Measurements from ENCODE around the gene ZNF32.

The ZNF32 gene

DNA sequence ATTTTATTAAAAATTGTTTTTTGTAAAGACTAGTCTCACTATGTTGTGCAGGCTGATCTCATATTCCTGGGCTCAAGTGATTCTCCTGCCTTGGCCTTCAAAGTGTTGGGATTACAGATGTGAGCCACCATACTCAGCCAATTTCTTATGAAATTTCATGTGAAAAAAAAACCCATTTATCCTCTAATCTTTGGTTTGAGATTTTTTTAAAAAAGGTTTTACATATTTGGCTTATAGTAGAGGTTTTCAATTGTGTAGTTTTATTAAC, 35.5 kb upstream of the ZNF32 start:
- Histone ChIP-seq H3K4ac (ENCODE audit: low read depth in 1 of 2, low read length in 2 of 2) (no peak overlapping the region), H3K79me1 (replicated peaks; ENCODE audit: low read length, poor library complexity, severe bottlenecking) (no peaks in the 10 kb centered on the region), H2AK5ac (ENCODE audit: low read length, severe bottlenecking) (no peak overlapping the region), H2BK120ac (ENCODE audit: low read depth, low read length) (no peak overlapping the region), H2BK12ac (ENCODE audit: low read length in 2 of 2) (no peak overlapping the region), H3K27me3 (ENCODE audit: control insufficient read depth in 1 of 2, insufficient read depth in 1 of 2, low read length in 2 of 2) (peaks cover 3 to 4% of the 10 kb centered on the region in 2 experiments), H3K27ac (ENCODE audit: low read length, poor library complexity, severe bottlenecking) (no peak overlapping the region), H4K91ac (ENCODE audit: low read length) (no peak overlapping the region), H3K4me1 (ENCODE audit: control insufficient read depth, insufficient read depth, low read depth, low read length) (peaks cover under 1% of the 10 kb centered on the region), H3K4me3 (ENCODE audit: insufficient read depth in 1 of 2, low read depth in 1 of 2, low read length in 2 of 2) (no peak overlapping the region), H2BK5ac (ENCODE audit: low read depth, low read length, poor library complexity, severe bottlenecking) (no peak overlapping the region), H4K8ac (ENCODE audit: low read length) (no peak overlapping the region), H3K9ac (ENCODE audit: low read length) (no peak overlapping the region), H2BK15ac (ENCODE audit: low read depth, poor library complexity, severe bottlenecking) (no peak overlapping the region), H3K4me2 (ENCODE audit: low read length, poor library complexity, severe bottlenecking) (no peak overlapping the region), H3K14ac (ENCODE audit: low read length in 2 of 2) (no peak overlapping the region), H3K9me3 (ENCODE audit: control insufficient read depth, low read length) (no peaks in the 10 kb centered on the region), H2AFZ (ENCODE audit: low read depth, low read length) (no peak overlapping the region), H3K18ac (ENCODE audit: low read depth in 1 of 2, low read length in 2 of 2) (no peak overlapping the region), H3K36me3 (ENCODE audit: control insufficient read depth in 1 of 2, insufficient read depth in 2 of 2, low read depth in 1 of 2, low read length in 2 of 2) (no peaks in the 10 kb centered on the region), H3K23ac (ENCODE audit: low read length in 2 of 2) (no peak overlapping the region)
- no peak for DNase-seq

DNA sequence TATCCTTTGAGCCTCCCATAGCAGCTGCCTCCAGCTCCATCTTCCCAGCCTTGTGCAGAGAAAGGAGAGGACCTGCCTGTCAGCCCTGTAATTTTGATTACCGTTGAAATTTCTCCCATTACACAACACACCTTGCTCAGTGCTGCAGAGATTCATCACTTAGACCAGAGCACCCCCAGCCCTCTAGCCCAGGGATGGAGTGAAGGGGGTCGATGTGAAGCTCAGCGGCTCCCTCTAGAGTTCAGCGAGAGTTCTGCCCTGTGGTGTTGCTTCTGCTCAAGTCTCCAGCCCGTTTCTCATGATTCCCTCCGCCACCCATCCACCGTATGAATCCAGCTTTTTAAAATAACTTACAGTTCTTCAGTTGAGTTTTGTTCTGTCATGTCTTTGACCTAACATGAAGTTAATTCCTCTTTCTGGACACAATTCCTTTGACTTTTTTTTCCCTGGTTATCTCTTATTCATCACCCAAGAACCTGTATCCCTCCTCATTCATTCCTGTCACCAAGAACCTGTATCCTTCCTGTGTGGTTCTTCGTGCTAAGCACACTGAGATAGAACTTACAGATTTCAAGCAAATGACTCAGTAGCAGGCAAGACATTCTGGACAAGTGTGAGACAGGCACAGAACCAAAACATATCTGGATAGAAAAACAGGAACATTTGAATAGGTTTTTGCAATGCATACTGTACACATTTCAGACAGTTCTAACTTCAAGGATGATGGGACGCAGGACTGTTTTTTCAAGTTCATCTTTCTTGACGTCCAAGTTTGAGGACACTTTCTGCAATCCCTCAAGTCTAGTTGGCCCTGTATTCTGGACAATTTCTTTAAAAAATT, 35.0 kb upstream of the ZNF32 start:
- Histone ChIP-seq H3K4me1 (ENCODE audit: control insufficient read depth, insufficient read depth, low read depth, low read length) (no peaks in the 10 kb centered on the region), H3K9me3 (ENCODE audit: control insufficient read depth, low read length) (no peaks in the 10 kb centered on the region), H3K4ac (ENCODE audit: low read depth in 1 of 2, low read length in 2 of 2) (no peak overlapping the region), H2BK15ac (ENCODE audit: low read depth, poor library complexity, severe bottlenecking) (no peak overlapping the region), H3K18ac (ENCODE audit: low read depth in 1 of 2, low read length in 2 of 2) (no peak overlapping the region), H4K8ac (ENCODE audit: low read length) (no peak overlapping the region), H3K79me1 (replicated peaks; ENCODE audit: low read length, poor library complexity, severe bottlenecking) (no peaks in the 10 kb centered on the region), H2BK12ac (ENCODE audit: low read length in 2 of 2) (peak overlapping the region in 1 of 2 experiments; percentile 47), H3K9ac (ENCODE audit: low read length) (no peak overlapping the region), H3K23ac (ENCODE audit: low read length in 2 of 2) (no peak overlapping the region), H3K4me2 (ENCODE audit: low read length, poor library complexity, severe bottlenecking) (no peak overlapping the region), H2AK5ac (ENCODE audit: low read length, severe bottlenecking) (no peak overlapping the region), H3K27me3 (ENCODE audit: control insufficient read depth in 1 of 2, insufficient read depth in 1 of 2, low read length in 2 of 2) (peaks cover 3 to 4% of the 10 kb centered on the region in 2 experiments), H3K14ac (ENCODE audit: low read length in 2 of 2) (no peak overlapping the region), H3K36me3 (ENCODE audit: control insufficient read depth in 1 of 2, insufficient read depth in 2 of 2, low read depth in 1 of 2, low read length in 2 of 2) (no peaks in the 10 kb centered on the region), H2AFZ (ENCODE audit: low read depth, low read length) (no peak overlapping the region), H2BK5ac (ENCODE audit: low read depth, low read length, poor library complexity, severe bottlenecking) (no peak overlapping the region), H4K91ac (ENCODE audit: low read length) (no peak overlapping the region), H3K4me3 (ENCODE audit: insufficient read depth in 1 of 2, low read depth in 1 of 2, low read length in 2 of 2) (no peak overlapping the region), H2BK120ac (ENCODE audit: low read depth, low read length) (no peak overlapping the region), H3K27ac (ENCODE audit: low read length, poor library complexity, severe bottlenecking) (no peak overlapping the region)
- DNase-seq = peak; percentile 25
- WGBS = 52% methylated on average over 9 of the region's 10 CpGs

DNA sequence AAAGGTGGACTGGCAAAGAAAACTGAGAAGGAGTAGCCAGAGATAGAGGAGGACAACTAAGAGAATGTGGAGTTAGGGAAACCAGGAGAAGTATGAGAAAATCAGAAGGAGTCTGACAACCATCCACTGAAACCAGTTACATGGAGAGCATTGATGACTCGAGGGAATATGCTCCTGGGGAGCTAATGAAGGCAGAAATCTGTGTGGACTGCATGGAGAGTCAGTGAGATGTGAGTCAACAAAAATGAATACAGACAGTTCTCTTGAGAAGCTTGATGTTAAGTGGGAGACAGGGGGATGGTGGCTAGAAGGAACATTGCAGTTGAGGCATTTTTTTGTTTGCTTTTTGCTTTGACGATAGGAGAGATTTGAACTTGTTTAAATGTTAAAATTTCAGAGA, 34.3 kb upstream of the ZNF32 start:
- Histone ChIP-seq H3K9ac (ENCODE audit: low read length) (no peak overlapping the region), H2BK120ac (ENCODE audit: low read depth, low read length) (no peak overlapping the region), H3K4me3 (ENCODE audit: insufficient read depth in 1 of 2, low read depth in 1 of 2, low read length in 2 of 2) (no peak overlapping the region), H3K18ac (ENCODE audit: low read depth in 1 of 2, low read length in 2 of 2) (no peak overlapping the region), H3K27ac (ENCODE audit: low read length, poor library complexity, severe bottlenecking) (no peak overlapping the region), H4K91ac (ENCODE audit: low read length) (no peak overlapping the region), H3K27me3 (ENCODE audit: control insufficient read depth in 1 of 2, insufficient read depth in 1 of 2, low read length in 2 of 2) (peaks cover 3 to 4% of the 10 kb centered on the region in 2 experiments), H3K4me2 (ENCODE audit: low read length, poor library complexity, severe bottlenecking) (no peak overlapping the region), H3K14ac (ENCODE audit: low read length in 2 of 2) (no peak overlapping the region), H2AK5ac (ENCODE audit: low read length, severe bottlenecking) (no peak overlapping the region), H3K36me3 (ENCODE audit: control insufficient read depth in 1 of 2, insufficient read depth in 2 of 2, low read depth in 1 of 2, low read length in 2 of 2) (no peaks in the 10 kb centered on the region), H3K4me1 (ENCODE audit: control insufficient read depth, insufficient read depth, low read depth, low read length) (no peaks in the 10 kb centered on the region), H3K9me3 (ENCODE audit: control insufficient read depth, low read length) (no peaks in the 10 kb centered on the region), H3K4ac (ENCODE audit: low read depth in 1 of 2, low read length in 2 of 2) (no peak overlapping the region), H2AFZ (ENCODE audit: low read depth, low read length) (no peak overlapping the region), H4K8ac (ENCODE audit: low read length) (no peak overlapping the region), H2BK5ac (ENCODE audit: low read depth, low read length, poor library complexity, severe bottlenecking) (no peak overlapping the region), H3K79me1 (replicated peaks; ENCODE audit: low read length, poor library complexity, severe bottlenecking) (no peaks in the 10 kb centered on the region), H2BK12ac (ENCODE audit: low read length in 2 of 2) (peak overlapping the region in 1 of 2 experiments; percentile 5), H2BK15ac (ENCODE audit: low read depth, poor library complexity, severe bottlenecking) (no peak overlapping the region), H3K23ac (ENCODE audit: low read length in 2 of 2) (no peak overlapping the region)
- peak; percentile 26 for DNase-seq
- WGBS = 84% methylated on average over 2 of the region's 2 CpGs

DNA sequence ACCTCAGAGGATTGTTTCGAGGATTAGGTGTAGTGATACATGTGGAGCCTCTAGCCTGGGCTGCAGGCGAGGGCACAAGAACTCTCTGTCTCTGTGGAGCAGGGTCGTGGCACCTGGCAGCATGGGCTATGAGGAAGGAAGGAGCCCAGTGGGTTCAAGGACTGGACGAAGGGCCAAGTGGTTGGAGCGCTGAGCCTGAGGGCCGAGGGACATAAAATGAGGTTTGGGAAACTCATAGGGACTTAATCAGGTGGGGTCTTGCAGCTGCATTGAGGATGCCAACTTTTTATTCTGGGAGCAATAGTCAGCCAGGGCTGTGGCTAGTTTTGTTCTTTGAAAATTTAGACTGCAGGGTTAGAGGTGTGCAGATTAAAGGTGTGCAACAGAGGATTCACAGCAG, 33.0 kb upstream of the ZNF32 start:
- H2BK120ac ChIP-seq (ENCODE audit: low read depth, low read length) = no peak overlapping the region
- no peak overlapping the region for H2AFZ ChIP-seq (ENCODE audit: low read depth, low read length)
- H2BK15ac ChIP-seq (ENCODE audit: low read depth, poor library complexity, severe bottlenecking) = no peak overlapping the region
- H4K8ac ChIP-seq (ENCODE audit: low read length) = no peak overlapping the region
- H3K9ac ChIP-seq (ENCODE audit: low read length) = no peak overlapping the region
- no peak overlapping the region for H2BK12ac ChIP-seq (ENCODE audit: low read length in 2 of 2)
- no peaks in the 10 kb centered on the region for H3K36me3 ChIP-seq (ENCODE audit: control insufficient read depth in 1 of 2, insufficient read depth in 2 of 2, low read depth in 1 of 2, low read length in 2 of 2)
- WGBS = 83% methylated on average over 6 of the region's 6 CpGs
- no peaks in the 10 kb centered on the region for H3K4me1 ChIP-seq (ENCODE audit: control insufficient read depth, insufficient read depth, low read depth, low read length)
- H3K79me1 ChIP-seq (replicated peaks; ENCODE audit: low read length, poor library complexity, severe bottlenecking) = no peaks in the 10 kb centered on the region
- no peak overlapping the region for H3K27ac ChIP-seq (ENCODE audit: low read length, poor library complexity, severe bottlenecking)
- no peak overlapping the region for H3K23ac ChIP-seq (ENCODE audit: low read length in 2 of 2)
- no peak overlapping the region for H3K4ac ChIP-seq (ENCODE audit: low read depth in 1 of 2, low read length in 2 of 2)
- peak overlapping the region in 1 of 2 experiments; percentile 29 for H3K4me3 ChIP-seq (ENCODE audit: insufficient read depth in 1 of 2, low read depth in 1 of 2, low read length in 2 of 2)
- no peak overlapping the region for H3K4me2 ChIP-seq (ENCODE audit: low read length, poor library complexity, severe bottlenecking)
- DNase-seq = no peak
- H2AK5ac ChIP-seq (ENCODE audit: low read length, severe bottlenecking) = no peak overlapping the region
- H3K18ac ChIP-seq (ENCODE audit: low read depth in 1 of 2, low read length in 2 of 2) = no peak overlapping the region
- H3K27me3 ChIP-seq (ENCODE audit: control insufficient read depth in 1 of 2, insufficient read depth in 1 of 2, low read length in 2 of 2) = peaks cover 3 to 4% of the 10 kb centered on the region in 2 experiments
- H2BK5ac ChIP-seq (ENCODE audit: low read depth, low read length, poor library complexity, severe bottlenecking) = no peak overlapping the region
- H3K9me3 ChIP-seq (ENCODE audit: control insufficient read depth, low read length) = no peaks in the 10 kb centered on the region
- H4K91ac ChIP-seq (ENCODE audit: low read length) = no peak overlapping the region
- no peak overlapping the region for H3K14ac ChIP-seq (ENCODE audit: low read length in 2 of 2)

Measured in mesenchymal stem cell (in vitro differentiated cells and primary cell).